ENCODE measurements around the gene BPIFB1. TPM values are rescaled to one million over a fixed set of nuclear protein-coding genes. Genes with fewer than 3 reads are reported as not detected.

Gene BPIFB1
- total RNA-seq, 1 donor from 2014 or later = not detected

DNA sequence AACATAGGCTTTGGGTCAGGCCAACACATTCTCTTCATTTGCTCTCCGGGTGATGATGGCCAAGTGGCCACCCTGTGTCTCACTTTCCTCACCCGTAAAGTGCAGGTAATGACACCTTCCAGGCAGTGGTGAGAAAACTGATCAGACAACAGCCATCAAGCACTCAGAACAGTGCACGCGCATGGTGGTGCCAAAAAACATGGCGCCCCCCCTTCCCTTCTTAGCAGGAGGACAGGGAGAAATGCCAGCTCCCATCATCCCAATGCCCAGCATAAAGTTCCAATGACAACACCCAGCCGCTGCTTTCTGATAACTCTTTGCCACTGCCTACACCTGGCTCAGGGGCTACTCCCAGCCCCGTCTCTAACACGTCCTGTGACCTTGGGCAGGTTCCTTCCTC is 8.4 kb downstream of the BPIFB1 start:
- H3K36me3 ChIP-seq (ENCODE audit: control insufficient read depth in 3 of 3, insufficient read depth in 3 of 3, low read length in 3 of 3) = no peaks in the 10 kb centered on the region
- peaks cover 0 to under 1% (median 0%) of the 10 kb centered on the region in 3 donors for H3K4me1 ChIP-seq (ENCODE audit: control insufficient read depth in 3 of 3, insufficient read depth in 3 of 3, low read length in 3 of 3)
- H3K9me3 ChIP-seq (ENCODE audit: control insufficient read depth in 3 of 3, low read length in 3 of 3) = no peaks in the 10 kb centered on the region
- H3K4me3 ChIP-seq (ENCODE audit: low read length in 3 of 3) = no peak overlapping the region
- peaks cover 9 to 35% (median 16%) of the 10 kb centered on the region in 3 donors for H3K27me3 ChIP-seq (ENCODE audit: control insufficient read depth in 3 of 3, insufficient read depth in 3 of 3, low read length in 3 of 3)
- H3K9ac ChIP-seq (ENCODE audit: low read depth in 1 of 3, low read length in 3 of 3) = no peak overlapping the region
- no peak overlapping the region for H3K27ac ChIP-seq (ENCODE audit: low read depth, low read length)

DNA sequence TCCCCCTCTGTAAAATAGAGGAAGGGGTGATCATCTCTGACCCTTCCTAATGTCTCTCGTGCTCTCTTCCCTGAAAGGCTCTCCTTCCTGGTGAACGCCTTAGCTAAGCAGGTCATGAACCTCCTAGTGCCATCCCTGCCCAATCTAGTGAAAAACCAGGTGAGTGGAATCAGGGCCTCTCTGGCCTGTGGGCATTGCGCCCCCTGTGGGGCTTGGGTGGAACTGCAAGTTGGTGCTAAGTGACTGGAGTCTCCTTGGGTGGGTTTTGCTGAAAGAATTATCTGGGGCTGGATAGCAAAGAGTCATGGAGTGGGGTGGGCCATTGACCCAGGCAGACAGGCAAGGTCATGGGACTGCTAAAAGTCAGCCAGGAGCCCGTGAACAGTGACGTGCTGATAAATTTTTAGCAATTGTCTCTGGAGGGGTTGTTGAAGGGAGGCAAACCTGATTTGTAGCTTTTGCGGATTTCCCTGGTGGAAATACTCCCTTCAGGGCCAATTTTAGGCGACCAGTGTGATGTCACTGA is 8.9 kb downstream of the BPIFB1 start:
- Histone ChIP-seq H3K27me3 (ENCODE audit: control insufficient read depth in 3 of 3, insufficient read depth in 3 of 3, low read length in 3 of 3) (peaks cover 7 to 31% (median 16%) of the 10 kb centered on the region in 3 donors), H3K4me3 (ENCODE audit: low read length in 3 of 3) (no peak overlapping the region), H3K27ac (ENCODE audit: low read depth, low read length) (no peak overlapping the region)

DNA sequence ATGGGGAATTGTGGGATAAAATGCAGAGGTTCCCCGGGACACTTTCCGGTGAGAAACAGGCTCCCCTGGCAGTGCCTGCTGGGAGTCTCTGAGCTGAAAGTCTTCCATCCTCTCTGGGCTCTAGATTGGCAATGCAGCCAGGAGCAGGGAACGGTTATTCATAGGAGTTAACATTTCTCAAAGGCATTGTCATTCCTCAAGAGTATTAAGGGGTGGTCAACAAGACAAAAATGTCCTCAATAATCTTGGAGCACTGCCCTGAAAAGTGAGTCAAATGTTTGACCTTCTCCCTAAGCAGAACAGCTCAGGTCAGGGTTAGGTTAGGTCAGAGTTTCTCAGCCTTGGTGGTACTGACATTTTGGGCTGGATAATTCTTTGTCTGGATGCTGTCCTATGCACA is 13.2 kb downstream of the BPIFB1 start:
- Histone ChIP-seq H3K27me3 (ENCODE audit: control insufficient read depth in 3 of 3, insufficient read depth in 3 of 3, low read length in 3 of 3) (peaks cover 8 to 22% (median 18%) of the 10 kb centered on the region in 3 donors), H3K4me1 (ENCODE audit: control insufficient read depth in 3 of 3, insufficient read depth in 3 of 3, low read length in 3 of 3) (peaks cover 0 to 5% (median 5%) of the 10 kb centered on the region in 3 donors), H3K4me3 (ENCODE audit: low read length in 3 of 3) (no peak overlapping the region), H3K36me3 (ENCODE audit: control insufficient read depth in 3 of 3, insufficient read depth in 3 of 3, low read length in 3 of 3) (no peaks in the 10 kb centered on the region), H3K9ac (ENCODE audit: low read depth in 1 of 3, low read length in 3 of 3) (no peak overlapping the region), H3K9me3 (ENCODE audit: control insufficient read depth in 3 of 3, low read length in 3 of 3) (no peaks in the 10 kb centered on the region), H3K27ac (ENCODE audit: low read depth, low read length) (no peak overlapping the region)

More for the DNA sequence above, 8.9 kb downstream of the BPIFB1 start:
- no peaks in the 10 kb centered on the region for H3K9me3 ChIP-seq (ENCODE audit: control insufficient read depth in 3 of 3, low read length in 3 of 3)
- no peaks in the 10 kb centered on the region for H3K36me3 ChIP-seq (ENCODE audit: control insufficient read depth in 3 of 3, insufficient read depth in 3 of 3, low read length in 3 of 3)
- H3K4me1 ChIP-seq (ENCODE audit: control insufficient read depth in 3 of 3, insufficient read depth in 3 of 3, low read length in 3 of 3) = peaks cover 0 to 3% (median 0%) of the 10 kb centered on the region in 3 donors
- H3K9ac ChIP-seq (ENCODE audit: low read depth in 1 of 3, low read length in 3 of 3) = no peak overlapping the region

DNA sequence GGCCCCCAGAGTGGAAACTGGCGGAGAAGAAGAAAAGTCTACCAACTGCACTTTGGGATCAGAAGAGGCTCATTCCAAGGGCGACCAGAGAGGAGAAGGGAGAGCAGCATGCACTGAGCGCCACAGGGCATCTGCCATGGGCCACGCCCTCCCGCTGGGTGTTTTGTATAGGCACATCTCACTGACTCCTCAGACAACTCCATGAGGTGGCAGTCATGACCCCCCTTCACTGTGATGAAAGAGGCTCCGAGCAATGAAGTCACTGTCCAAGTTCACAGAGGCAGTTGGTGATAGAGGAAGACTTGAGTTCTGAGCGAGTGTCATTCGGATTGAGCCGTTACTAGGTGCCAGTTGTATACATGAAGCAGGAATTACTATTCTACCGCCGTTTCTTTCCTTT is 15.4 kb downstream of the BPIFB1 start:
- Histone ChIP-seq H3K9me3 (ENCODE audit: control insufficient read depth in 3 of 3, low read length in 3 of 3) (no peaks in the 10 kb centered on the region), H3K27me3 (ENCODE audit: control insufficient read depth in 3 of 3, insufficient read depth in 3 of 3, low read length in 3 of 3) (peaks cover 5 to 23% (median 17%) of the 10 kb centered on the region in 3 donors), H3K4me1 (ENCODE audit: control insufficient read depth in 3 of 3, insufficient read depth in 3 of 3, low read length in 3 of 3) (peaks cover 0 to 5% (median 5%) of the 10 kb centered on the region in 3 donors), H3K9ac (ENCODE audit: low read depth in 1 of 3, low read length in 3 of 3) (no peak overlapping the region), H3K36me3 (ENCODE audit: control insufficient read depth in 3 of 3, insufficient read depth in 3 of 3, low read length in 3 of 3) (no peaks in the 10 kb centered on the region), H3K4me3 (ENCODE audit: low read length in 3 of 3) (no peak overlapping the region), H3K27ac (ENCODE audit: low read depth, low read length) (no peak overlapping the region)

DNA sequence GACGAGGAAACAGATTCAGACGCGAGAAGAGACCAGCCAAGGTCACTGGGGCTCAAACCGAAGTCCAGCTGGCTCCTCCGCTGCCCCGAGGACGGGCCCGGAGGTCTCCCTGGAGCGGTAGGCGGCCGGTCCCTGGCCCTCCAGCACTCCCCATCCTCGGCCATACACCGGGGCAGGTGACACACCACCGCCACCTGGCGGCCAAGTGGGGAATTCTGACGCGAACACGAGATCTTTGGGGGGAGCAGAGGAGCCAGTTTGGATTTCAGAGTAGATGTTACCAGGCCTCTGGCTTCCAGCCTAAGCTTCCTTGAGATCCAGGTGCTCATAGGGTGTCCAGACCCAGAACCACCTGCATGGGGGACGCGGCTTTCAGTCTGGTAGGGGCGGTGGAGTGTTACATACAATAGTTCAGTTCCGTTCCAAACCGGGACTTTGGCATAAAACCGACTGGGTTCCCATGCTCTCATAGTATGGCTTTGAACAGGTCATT is 16.1 kb downstream of the BPIFB1 start:
- Histone ChIP-seq H3K9ac (ENCODE audit: low read depth in 1 of 3, low read length in 3 of 3) (no peak overlapping the region), H3K4me1 (ENCODE audit: control insufficient read depth in 3 of 3, insufficient read depth in 3 of 3, low read length in 3 of 3) (peaks cover 0 to 5% (median 5%) of the 10 kb centered on the region in 3 donors), H3K27me3 (ENCODE audit: control insufficient read depth in 3 of 3, insufficient read depth in 3 of 3, low read length in 3 of 3) (peaks cover 5 to 23% (median 17%) of the 10 kb centered on the region in 3 donors), H3K9me3 (ENCODE audit: control insufficient read depth in 3 of 3, low read length in 3 of 3) (no peaks in the 10 kb centered on the region), H3K36me3 (ENCODE audit: control insufficient read depth in 3 of 3, insufficient read depth in 3 of 3, low read length in 3 of 3) (no peaks in the 10 kb centered on the region), H3K27ac (ENCODE audit: low read depth, low read length) (no peak overlapping the region), H3K4me3 (ENCODE audit: low read length in 3 of 3) (no peak overlapping the region)

DNA sequence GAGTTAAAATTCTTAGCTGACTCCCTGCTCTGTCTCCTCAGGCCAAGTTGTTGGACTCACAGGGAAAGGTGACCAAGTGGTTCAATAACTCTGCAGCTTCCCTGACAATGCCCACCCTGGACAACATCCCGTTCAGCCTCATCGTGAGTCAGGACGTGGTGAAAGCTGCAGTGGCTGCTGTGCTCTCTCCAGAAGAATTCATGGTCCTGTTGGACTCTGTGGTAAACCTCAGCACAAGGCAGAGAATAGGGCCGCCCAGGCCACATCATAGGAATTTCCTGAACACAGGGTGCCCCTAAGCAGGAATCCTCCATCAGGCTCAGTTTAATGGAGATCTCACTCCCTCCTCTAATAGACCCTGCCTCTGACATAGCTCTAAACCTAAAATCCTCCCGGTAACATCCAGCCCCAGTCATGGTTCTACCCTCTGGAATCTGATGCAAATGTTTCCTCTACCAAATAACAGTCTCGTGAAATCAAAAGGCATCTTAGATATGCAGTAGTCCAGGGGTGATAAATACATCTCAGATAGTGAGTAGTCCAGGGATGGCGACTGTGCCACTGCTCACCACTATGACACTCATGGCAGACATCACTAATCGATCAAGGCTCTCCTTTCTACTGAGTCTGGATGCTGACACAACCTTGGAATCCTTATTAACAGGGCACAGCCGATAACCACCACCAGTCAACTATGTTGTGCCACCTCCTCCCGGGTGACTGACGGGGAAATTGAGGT is 18.3 kb downstream of the BPIFB1 start:
- no peak overlapping the region for H3K4me3 ChIP-seq (ENCODE audit: low read length in 3 of 3)
- peaks cover 0 to 5% (median 5%) of the 10 kb centered on the region in 3 donors for H3K4me1 ChIP-seq (ENCODE audit: control insufficient read depth in 3 of 3, insufficient read depth in 3 of 3, low read length in 3 of 3)
- no peak overlapping the region for H3K9ac ChIP-seq (ENCODE audit: low read depth in 1 of 3, low read length in 3 of 3)
- H3K9me3 ChIP-seq (ENCODE audit: control insufficient read depth in 3 of 3, low read length in 3 of 3) = no peaks in the 10 kb centered on the region
- H3K27me3 ChIP-seq (ENCODE audit: control insufficient read depth in 3 of 3, insufficient read depth in 3 of 3, low read length in 3 of 3) = peaks cover 5 to 26% (median 19%) of the 10 kb centered on the region in 3 donors
- no peaks in the 10 kb centered on the region for H3K36me3 ChIP-seq (ENCODE audit: control insufficient read depth in 3 of 3, insufficient read depth in 3 of 3, low read length in 3 of 3)
- H3K27ac ChIP-seq (ENCODE audit: low read depth, low read length) = no peak overlapping the region

DNA sequence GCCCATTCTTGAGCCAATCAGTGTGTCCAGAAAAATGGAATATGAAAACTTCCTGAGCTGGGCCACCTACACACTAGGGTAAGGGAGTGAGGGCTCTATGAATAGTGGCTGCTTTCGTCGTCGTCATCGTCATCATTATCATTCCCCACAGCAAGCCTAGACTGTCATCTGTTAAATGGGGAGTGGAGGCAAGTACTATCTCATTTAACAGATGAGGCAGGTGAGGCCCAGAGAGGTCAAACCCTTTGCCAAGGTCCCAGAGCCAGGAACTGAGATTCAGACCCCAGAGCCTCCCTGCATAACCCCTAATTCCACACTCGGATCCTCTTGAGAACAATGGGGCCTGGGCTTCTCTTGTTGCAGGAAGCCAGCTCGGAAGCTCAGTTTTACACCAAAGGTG is 20.6 kb downstream of the BPIFB1 start:
- peaks cover 5 to 26% (median 22%) of the 10 kb centered on the region in 3 donors for H3K27me3 ChIP-seq (ENCODE audit: control insufficient read depth in 3 of 3, insufficient read depth in 3 of 3, low read length in 3 of 3)
- H3K36me3 ChIP-seq (ENCODE audit: control insufficient read depth in 3 of 3, insufficient read depth in 3 of 3, low read length in 3 of 3) = no peaks in the 10 kb centered on the region
- no peak overlapping the region for H3K4me3 ChIP-seq (ENCODE audit: low read length in 3 of 3)
- H3K9ac ChIP-seq (ENCODE audit: low read depth in 1 of 3, low read length in 3 of 3) = no peak overlapping the region
- H3K9me3 ChIP-seq (ENCODE audit: control insufficient read depth in 3 of 3, low read length in 3 of 3) = no peaks in the 10 kb centered on the region
- H3K4me1 ChIP-seq (ENCODE audit: control insufficient read depth in 3 of 3, insufficient read depth in 3 of 3, low read length in 3 of 3) = peaks cover 0 to 5% (median 2%) of the 10 kb centered on the region in 3 donors
- no peak overlapping the region for H3K27ac ChIP-seq (ENCODE audit: low read depth, low read length)

DNA sequence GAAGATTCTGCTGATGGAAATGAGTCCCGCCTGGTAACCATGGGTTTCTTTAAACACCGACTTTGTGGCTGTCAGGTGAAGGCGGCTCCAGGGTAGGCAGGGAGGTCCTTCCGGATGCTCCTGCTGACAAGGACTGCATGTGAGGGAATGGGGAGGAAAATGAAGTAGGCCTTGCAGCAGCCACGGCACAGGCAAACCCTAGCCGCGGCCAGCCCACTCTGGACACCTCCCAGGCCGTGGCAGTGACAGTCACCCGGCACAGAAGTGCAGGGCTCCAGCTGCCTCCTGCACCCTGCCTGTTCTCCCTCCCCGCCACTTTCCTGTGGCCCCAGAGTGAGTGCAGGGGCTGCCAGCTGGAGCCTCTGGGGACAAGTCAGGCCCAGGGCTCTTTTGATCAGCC is 21.0 kb downstream of the BPIFB1 start:
- H3K4me3 ChIP-seq (ENCODE audit: low read length in 3 of 3) = no peak overlapping the region
- no peak overlapping the region for H3K9ac ChIP-seq (ENCODE audit: low read depth in 1 of 3, low read length in 3 of 3)
- peaks cover 4 to 26% (median 23%) of the 10 kb centered on the region in 3 donors for H3K27me3 ChIP-seq (ENCODE audit: control insufficient read depth in 3 of 3, insufficient read depth in 3 of 3, low read length in 3 of 3)
- no peak overlapping the region for H3K27ac ChIP-seq (ENCODE audit: low read depth, low read length)
- no peaks in the 10 kb centered on the region for H3K9me3 ChIP-seq (ENCODE audit: control insufficient read depth in 3 of 3, low read length in 3 of 3)
- no peaks in the 10 kb centered on the region for H3K36me3 ChIP-seq (ENCODE audit: control insufficient read depth in 3 of 3, insufficient read depth in 3 of 3, low read length in 3 of 3)
- peaks cover 0 to 4% (median under 1%) of the 10 kb centered on the region in 3 donors for H3K4me1 ChIP-seq (ENCODE audit: control insufficient read depth in 3 of 3, insufficient read depth in 3 of 3, low read length in 3 of 3)

DNA sequence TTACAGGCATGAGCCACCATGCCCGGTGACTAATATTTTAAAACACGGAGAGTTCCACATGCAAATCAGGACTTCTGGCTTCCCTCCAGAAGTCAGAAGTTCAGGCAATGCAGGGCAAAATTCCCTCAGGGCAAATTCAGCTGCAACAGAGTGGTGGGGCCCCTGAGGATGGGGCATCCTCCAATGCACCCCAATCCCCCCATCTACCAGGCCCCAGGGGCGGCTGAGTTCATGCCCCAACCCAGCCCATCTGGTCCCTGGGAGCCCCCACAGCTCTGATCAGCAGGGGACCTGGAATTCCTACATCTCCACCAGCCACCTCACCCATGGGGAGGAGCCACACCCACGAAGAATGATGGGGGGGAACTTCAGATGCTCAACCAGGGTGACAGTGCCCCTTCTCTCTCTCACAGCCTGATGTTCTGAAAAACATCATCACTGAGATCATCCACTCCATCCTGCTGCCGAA is 22.6 kb downstream of the BPIFB1 start:
- H3K36me3 ChIP-seq (ENCODE audit: control insufficient read depth in 3 of 3, insufficient read depth in 3 of 3, low read length in 3 of 3) = no peaks in the 10 kb centered on the region

DNA sequence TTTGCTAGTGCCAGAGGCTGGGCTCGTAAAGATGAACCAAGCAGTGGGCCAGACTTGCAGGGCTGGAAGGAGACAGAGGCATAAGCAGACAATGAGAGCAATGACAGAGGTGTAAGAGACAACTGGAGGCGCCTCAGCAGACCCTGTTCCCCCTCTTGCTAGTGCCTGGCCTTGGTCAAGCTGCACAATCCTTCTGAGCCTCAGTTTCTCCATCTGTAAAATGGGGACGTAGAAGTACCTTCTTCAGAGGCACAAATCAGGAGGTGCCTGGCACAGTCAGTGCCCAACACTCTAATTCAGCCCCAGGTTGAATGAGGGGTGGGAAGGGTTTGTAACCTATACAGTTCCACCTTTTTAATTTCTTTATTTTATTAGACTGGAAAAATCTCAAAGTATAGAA is 23.2 kb downstream of the BPIFB1 start:
- no peak overlapping the region for H3K27ac ChIP-seq (ENCODE audit: low read depth, low read length)
- H3K4me1 ChIP-seq (ENCODE audit: control insufficient read depth in 3 of 3, insufficient read depth in 3 of 3, low read length in 3 of 3) = no peaks in the 10 kb centered on the region
- H3K27me3 ChIP-seq (ENCODE audit: control insufficient read depth in 3 of 3, insufficient read depth in 3 of 3, low read length in 3 of 3) = peaks cover 0 to 17% (median 12%) of the 10 kb centered on the region in 3 donors
- H3K9me3 ChIP-seq (ENCODE audit: control insufficient read depth in 3 of 3, low read length in 3 of 3) = no peaks in the 10 kb centered on the region
- no peak overlapping the region for H3K4me3 ChIP-seq (ENCODE audit: low read length in 3 of 3)
- no peak overlapping the region for H3K9ac ChIP-seq (ENCODE audit: low read depth in 1 of 3, low read length in 3 of 3)
- H3K36me3 ChIP-seq (ENCODE audit: control insufficient read depth in 3 of 3, insufficient read depth in 3 of 3, low read length in 3 of 3) = no peaks in the 10 kb centered on the region

More for the DNA sequence above, 22.6 kb downstream of the BPIFB1 start:
- no peak overlapping the region for H3K27ac ChIP-seq (ENCODE audit: low read depth, low read length)
- peaks cover 0 to 21% (median 17%) of the 10 kb centered on the region in 3 donors for H3K27me3 ChIP-seq (ENCODE audit: control insufficient read depth in 3 of 3, insufficient read depth in 3 of 3, low read length in 3 of 3)
- H3K9me3 ChIP-seq (ENCODE audit: control insufficient read depth in 3 of 3, low read length in 3 of 3) = no peaks in the 10 kb centered on the region
- no peak overlapping the region for H3K9ac ChIP-seq (ENCODE audit: low read depth in 1 of 3, low read length in 3 of 3)
- H3K4me3 ChIP-seq (ENCODE audit: low read length in 3 of 3) = no peak overlapping the region
- H3K4me1 ChIP-seq (ENCODE audit: control insufficient read depth in 3 of 3, insufficient read depth in 3 of 3, low read length in 3 of 3) = no peaks in the 10 kb centered on the region
